HG03097 (cell line): ENCODE results near the gene PTPRR.

Experiments
- ATAC-seq: cut with Tn5 transposase; IDR thresholded peaks from one replicate; pipeline ENCODE4 v1.9.1; 2021; ENCODE audit not compliant: unreplicated experiment, low FRiP score

Gene PTPRR

DNA sequence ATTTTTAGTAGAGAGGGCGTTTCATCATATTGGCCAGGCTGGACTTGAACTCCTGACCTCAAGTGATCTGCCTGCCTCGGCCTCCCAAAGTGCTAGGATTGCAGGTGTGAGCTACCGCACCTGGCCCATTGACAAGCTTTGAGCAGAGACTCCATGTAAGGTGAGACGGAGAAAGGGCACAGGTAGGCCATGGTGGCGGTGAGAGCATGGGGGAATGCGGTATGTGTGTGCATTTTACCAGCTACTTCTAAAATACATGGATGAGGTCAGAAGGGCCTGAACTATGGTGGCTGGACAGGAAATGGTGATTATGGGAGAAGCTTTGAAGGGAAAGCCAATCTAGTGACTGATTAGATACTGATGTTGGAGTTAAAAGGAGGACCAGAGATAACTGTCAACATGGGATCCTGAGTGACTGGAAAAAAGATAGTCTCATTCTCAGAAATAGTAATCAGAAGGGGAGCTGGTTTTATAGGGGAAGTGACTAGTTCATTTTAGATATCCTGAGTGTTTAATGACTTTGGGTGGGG, 261.4 kb downstream of the PTPRR start:
- ATAC-seq = no peak

- no peak for ATAC-seq
These were observed 262.8 kb downstream of the PTPRR start for GRCh38 chr12:70657616-70658286.

DNA sequence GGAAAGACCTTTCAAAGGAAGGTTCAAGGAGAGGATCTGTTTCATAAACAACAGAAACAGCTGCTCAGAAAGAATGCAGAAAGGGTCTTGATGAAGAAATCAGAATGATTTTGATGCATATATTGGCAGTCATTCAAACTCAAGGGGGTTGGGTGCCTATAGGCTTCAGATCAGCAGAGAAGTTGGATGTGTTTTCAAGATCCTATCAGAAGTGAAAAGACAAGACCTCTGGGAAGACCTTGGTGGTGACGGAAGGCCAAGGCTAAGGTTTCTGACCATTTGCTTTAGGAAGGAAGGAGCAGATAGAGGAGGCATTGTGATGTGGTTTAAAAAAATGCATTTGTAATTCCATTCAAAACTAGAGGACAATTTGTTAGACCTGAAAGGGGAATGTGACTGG, 268.1 kb downstream of the PTPRR start:
- no peak for ATAC-seq

DNA sequence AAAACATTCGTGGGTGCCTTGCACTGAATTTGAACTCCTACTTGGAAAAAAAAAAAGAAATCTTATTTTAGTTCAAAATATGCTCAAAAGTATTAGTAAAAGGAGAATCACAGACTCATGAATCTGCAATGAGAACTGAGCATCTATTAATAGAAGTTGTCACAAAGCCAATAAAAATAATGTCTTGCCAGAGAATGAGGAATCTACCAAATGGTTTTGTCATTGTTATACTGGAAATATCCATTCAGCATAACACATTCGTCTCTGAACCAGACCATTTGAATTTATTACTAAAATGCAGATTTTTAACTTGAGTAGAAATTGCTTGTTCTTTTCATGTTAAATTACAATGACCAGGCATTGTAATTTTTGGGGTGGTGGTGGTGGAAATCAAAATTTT, 271.7 kb downstream of the PTPRR start:
- no peak for ATAC-seq

DNA sequence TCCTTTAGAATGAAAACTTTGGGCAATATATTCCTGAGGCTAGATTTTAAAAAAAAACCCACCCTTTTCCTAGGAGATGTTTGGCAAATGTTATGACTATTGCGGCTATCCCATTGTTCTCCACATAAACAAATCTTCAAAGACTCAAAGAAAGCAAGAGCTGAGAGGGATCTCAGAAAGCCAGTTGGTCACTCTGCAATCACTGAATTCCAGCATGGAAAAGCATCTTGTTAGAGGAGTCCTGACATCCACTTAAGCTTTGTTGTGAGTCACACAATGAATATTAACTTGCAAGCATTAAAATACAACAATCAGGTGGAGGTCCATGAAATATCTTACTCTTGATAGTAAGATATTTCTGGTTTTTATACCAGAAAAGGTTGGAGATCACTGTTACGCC, 272.3 kb downstream of the PTPRR start:
- no peak for ATAC-seq

DNA sequence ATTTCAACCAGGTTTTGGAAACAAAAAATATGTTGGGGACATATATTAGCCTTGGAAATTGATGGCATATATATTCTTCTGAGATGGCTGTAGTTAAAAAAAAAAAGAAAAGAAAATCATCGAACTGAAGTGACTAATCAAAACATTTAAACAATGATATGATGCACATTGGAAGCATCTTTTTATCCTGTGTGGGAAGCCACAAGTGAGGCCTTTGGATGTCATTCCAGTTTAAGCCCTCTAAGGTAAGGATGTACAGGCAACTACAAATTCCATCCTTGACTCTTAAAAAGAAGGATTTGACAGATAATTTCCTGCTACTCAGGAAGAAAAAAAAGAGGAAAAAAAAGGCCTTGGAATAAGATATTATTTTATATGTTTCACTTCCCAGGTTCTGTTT, 273.7 kb downstream of the PTPRR start:
- ATAC-seq = no peak

DNA sequence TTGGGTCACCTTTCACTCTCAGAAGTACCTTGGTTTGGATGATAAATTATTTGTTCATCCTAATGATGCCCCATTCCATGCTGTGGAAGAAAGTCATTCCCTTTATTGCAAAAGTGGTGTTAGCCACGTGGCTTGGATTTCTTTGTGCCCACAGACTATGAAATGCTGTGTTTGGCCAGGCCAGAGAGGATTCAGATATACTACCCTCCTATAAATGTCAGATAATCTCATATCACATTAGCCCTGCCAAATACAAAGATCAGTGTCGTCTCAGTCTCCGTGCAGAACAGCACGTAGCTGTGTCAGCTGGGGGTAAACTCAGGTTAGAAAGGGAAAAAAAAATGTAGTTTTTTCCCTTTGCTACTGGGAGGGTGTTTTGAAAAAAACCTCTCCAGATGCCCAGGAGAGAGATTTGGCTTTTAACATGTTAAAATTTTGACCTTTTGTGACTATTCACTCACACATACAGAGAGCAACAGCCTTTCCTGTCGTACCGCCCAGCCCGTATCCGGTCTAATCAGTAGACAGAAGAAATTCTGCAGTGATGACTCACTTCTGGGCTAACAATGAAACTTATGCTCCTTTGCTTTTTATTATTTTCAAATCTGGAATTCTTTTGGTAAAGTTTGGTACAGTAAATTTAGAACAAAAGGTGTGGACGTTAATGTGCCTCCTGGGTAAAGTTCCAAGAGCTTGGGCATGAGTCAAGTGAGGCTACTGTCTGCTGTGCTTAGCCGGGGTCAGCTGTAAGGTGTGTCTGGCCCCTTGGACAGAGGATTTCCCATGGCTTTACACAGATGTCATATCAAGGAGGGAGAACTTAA, 274.8 kb downstream of the PTPRR start:
- ATAC-seq = peak; percentile 92

GRCh38 chr12:70644861-70645260, 275.7 kb downstream of the PTPRR start:
- no peak for ATAC-seq

DNA sequence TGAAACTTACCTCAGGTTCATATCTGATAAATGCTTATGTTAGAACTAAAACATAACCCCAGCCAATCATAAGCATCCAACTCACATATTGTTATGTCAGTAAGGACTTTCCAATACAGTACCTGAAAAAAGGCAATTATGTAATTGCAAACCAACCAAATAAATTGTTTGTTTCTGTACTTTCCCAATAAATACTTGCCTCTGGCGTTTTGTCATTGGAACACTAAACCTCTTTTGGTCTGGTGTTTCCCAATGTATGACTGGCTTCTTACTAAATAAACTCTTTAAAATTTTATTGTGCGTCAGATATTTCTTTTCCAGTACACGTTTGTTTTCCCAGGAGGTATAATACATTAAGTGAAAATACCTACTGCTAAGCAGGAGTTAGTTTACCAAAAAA, 276.6 kb downstream of the PTPRR start:
- ATAC-seq = no peak

- ATAC-seq = no peak
These were observed 278.8 kb downstream of the PTPRR start for GRCh38 chr12:70641691-70642090.

DNA sequence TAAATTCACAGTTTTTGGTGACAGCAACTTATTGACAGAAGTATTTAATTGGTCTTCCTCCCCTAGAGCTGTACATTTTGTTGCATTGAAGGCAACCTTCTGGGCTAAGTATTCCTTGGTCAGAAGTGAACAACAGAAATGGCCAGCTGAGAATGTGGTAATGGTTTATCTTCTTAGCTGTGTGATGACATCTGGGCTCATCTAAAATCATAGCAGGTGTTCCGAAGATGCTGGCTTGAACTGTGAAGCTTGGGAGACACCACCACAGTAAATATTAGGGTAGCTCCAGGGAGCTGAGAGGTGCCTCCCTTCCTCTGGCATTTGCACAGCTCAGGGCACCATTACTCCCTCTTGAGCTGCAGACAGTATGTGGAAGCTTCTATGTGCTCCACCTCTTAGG, 279.6 kb downstream of the PTPRR start:
- ATAC-seq = no peak

DNA sequence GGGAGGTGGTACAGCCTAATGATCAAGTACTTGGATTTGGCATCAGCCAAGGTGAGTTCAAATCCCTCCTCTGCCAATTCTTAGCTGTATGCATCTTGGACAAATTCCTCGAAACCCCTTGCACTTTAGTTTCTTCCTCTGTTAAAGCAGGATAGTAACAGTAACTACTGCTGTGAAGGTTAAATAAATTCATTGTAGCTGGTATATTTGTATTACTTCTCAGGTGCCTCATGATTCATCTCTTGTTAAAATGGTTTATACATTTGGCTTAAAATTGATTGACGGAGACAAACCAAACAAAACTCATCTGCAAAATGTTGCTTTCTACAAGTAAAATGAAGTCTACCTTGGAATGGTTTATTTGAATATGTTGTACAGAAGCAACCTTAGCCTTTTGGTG, 281.0 kb downstream of the PTPRR start:
- no peak for ATAC-seq

GRCh38 chr12:70638639-70639360, 281.7 kb downstream of the PTPRR start:
- ATAC-seq = no peak

DNA sequence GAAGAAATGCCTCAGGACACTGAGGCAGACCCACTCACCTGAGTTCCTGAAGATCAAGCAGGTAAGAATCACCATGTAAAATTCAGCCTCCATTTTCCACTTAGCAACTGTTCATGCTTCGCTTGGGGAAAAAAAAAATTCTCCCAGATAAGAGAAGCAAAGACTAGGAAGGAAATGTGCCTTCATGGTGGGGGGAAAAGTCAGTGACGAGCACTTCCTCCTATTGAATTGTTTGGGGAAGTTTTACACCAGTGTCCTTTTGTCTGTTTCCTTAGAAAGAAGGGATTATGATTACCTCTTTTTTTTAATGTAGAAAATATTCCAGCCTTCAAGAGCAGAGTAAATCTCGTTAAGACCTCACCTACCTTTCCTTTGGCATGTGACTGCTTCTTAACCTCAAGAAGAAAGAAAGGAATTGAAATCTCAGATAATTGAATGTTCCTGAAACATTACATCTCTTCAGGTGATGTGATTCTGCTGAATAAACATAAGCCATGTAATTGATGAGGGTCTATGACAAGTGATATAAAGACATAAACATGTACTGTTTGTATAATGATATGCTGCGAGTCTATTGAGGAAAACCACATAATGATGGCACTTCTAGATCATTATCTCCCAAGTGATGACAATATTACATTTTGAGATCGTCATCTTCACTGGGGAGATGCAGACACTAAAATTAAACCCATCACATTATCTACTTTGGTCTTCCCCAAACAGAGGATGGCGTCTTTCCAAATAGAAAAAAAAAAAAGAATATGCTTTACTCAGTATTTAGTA, 283.0 kb downstream of the PTPRR start, which contains the start of gene PTPRB:
Gene PTPRB, minus strand, starts transcription at position 127 of the 783 bp plus-strand sequence. Its CDS starts 34 bp downstream, at position 93.
- no peak for ATAC-seq

DNA sequence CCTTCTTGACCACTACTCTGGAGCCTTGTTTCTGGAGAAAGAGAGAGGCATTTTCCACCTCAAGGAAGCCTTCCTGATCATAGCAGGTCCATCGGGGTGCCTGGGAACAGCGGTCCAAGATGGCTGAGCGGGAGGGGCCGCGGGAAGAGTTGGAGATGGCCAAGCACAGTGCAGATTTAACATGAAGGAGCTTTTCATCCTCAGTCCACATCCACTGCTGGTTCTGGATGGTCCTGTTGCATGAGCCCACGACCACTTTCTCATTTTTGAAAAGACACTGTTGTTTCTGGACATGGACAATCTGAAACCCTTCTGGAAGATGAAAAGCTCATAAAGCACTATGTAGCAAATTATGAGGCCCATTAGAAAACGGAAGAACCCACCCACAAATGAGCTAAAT, 284.8 kb downstream of the PTPRR start:
- no peak for ATAC-seq

- ATAC-seq = no peak
These were observed 291.6 kb downstream of the PTPRR start for GRCh38 chr12:70628701-70629480.

DNA sequence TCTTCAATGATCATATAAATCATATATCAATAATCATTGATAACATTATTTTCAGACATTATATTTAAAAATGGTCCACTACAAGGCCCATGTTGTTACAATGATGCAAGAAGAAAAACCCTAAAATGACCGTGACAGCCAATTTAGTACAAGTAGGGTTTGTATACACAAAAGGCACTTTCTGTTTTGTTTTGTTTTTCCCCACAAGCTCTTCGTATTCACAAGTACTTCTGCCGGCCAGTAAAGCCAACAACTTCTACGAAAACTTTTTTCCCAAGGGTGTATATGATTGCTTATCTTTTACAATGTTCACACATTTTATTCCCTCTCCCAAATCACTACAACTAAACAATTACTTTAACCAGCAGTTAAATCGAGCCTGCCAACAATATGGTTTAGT, 292.9 kb downstream of the PTPRR start:
- ATAC-seq = no peak

DNA sequence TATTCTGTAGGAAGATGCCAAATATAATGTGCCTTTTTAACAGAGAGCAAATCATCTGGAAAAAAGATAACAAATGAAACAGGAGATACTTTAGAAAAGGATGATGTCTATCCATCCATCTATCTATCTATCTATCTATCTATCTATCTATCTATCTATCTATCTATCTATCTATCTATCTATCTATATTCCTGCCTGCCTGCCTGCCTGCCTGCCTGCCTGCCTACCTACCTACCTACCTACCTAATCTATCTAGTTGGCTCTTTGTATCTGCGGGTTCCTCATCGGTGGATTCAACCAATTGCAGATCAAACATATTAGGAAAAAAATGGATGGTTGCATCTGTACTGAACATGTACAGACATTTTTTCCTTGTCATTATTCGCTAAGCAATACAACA, 294.4 kb downstream of the PTPRR start:
- no peak for ATAC-seq

DNA sequence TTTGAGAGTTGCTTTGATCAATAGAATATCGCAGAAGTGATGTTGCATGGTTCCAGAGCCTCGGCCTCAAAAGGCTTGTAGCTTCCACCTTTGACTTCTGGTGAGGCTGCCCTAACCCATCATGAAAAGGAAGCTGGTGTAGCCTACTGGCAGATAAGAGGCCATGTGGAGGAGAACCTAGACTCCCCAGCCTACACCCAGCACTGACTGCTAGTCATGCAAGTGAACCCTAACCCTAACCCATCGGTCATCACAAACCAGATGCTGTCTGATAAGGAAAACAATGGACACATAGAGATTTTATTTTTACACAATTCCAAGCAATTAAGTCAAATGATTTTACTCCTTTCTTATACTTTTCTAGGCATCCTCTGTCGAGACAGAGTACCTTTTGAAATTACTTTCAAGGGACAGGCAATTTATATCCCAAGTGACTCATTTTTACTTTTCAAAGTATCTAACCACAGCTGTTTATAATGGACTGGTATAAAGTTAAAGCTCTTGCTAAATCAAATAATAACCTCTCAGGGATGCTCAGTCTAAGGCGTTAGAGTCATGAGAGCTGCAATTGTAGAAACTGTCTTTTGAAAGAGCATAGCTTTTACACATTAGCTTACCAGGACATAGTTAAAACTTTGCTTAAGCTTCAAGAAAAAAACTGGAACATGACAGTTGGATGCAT, 300.9 kb downstream of the PTPRR start:
- no peak for ATAC-seq
